ENCODE measurements around the gene MBD3L3. TPM values are rescaled to one million over a fixed set of nuclear protein-coding genes. Genes with fewer than 3 reads are reported as not detected.

Gene MBD3L3
- polyA plus RNA-seq, 1 of the 3 experiments (the other 2 are of a cell fraction), result 0.07 TPM

DNA sequence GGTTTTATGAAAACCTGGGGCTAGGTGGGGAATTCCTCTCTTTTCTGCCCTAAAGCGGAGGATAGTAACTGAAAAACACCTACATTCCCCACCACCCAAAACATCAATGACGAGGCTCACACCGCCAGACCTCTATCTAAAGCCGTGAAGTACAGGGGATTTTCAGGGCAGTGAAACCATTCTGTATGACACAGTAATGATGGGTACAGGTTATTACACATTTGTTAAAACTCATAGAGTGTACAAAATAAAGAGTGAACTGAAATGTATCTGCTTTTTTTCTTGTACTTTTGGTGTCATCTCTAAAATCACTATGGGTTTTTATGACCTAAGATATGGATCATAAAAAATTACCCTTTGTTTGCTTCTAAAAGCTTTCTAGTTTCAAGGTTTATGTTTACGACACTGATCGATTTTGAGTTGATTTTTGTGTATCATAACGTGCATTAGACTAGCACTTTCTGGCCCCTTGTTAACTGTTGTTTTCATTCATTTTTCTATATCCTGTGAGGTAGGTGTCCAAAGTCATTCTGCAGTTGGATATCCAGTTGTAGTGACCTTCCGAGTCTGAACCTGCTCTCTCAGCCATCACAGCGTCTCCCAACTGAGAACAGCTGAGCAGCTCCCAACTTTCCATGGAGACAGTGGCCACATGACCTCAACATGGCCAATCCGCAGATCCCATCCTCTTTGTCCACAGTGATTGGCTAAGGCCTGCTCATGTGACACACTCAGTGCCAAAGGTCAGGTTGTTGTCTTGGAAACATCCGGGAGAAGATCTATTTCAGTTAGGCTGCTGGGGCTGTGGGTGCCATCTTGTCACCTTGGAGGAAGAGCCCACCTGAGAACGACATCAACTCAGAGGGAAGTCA is 47.5 kb downstream of the MBD3L3 start:
- no peak overlapping the region for H3K4me2 ChIP-seq
- WGBS (ENCODE audit: low lambda C conversion rate), result 16% methylated on average over 11 of the region's 12 CpGs
- no peaks in the 10 kb centered on the region for H3K36me3 ChIP-seq (replicated peaks in 1 of 2; ENCODE audit: control insufficient read depth in 1 of 2, insufficient read depth in 2 of 2, low read length in 1 of 2)
- TF ChIP-seq SIN3A (IDR thresholded peaks at IDR 0.05; ENCODE audit: borderline replicate concordance, low read depth, low read length), result no peak
- no peak for TF ChIP-seq ZBTB33 (IDR thresholded peaks at IDR 0.05; ENCODE audit: borderline replicate concordance, low read depth)
- no peak for TF ChIP-seq TAF1 (IDR thresholded peaks at IDR 0.05; ENCODE audit: borderline replicate concordance, low read depth, low read length)
- no peak for TF ChIP-seq FOSL2 (IDR thresholded peaks at IDR 0.05; ENCODE audit: borderline replicate concordance, low read depth)
- no peak for TF ChIP-seq JUND (IDR thresholded peaks at IDR 0.05)
- TF ChIP-seq RCOR1 (IDR thresholded peaks at IDR 0.05; ENCODE audit: low read length), result no peak
- TF ChIP-seq POLR2AphosphoS5 (IDR thresholded peaks at IDR 0.05; ENCODE audit: low read depth, low read length), result no peak
- no peak for TF ChIP-seq PBX3 (IDR thresholded peaks at IDR 0.05)
- peak; percentile 27; the same call in 1 of the 2 replicates for TF ChIP-seq USF1 (IDR thresholded peaks at IDR 0.05; ENCODE audit: borderline replicate concordance, low read depth)
- H4K20me1 ChIP-seq (ENCODE audit: insufficient read depth), result no peaks in the 10 kb centered on the region
- POLR2A ChIA-PET, result no interaction called here
- no peaks in the 10 kb centered on the region for H3K79me2 ChIP-seq (ENCODE audit: insufficient read depth)
- H3K9me3 ChIP-seq, result no peaks in the 10 kb centered on the region
- no peak overlapping the region for H3K27ac ChIP-seq (ENCODE audit: low read depth in 2 of 2, low read length in 1 of 2)
- no peak overlapping the region for H3K9ac ChIP-seq
- CTCF ChIA-PET, result no interaction called here
- H3K4me1 ChIP-seq (ENCODE audit: control insufficient read depth in 1 of 2, insufficient read depth in 2 of 2, low read depth in 1 of 2, low read length in 1 of 2), result no peaks in the 10 kb centered on the region
- no peaks in the 10 kb centered on the region for H3F3A ChIP-seq (replicated peaks; ENCODE audit: insufficient read depth)
- peaks cover 22% of the 10 kb centered on the region; the same call in 1 of the 2 replicates for H3K27me3 ChIP-seq (ENCODE audit: insufficient read depth)
- no peak overlapping the region for H3K4me3 ChIP-seq (ENCODE audit: low read depth in 2 of 2, low read length in 1 of 2)
- H3K9me2 ChIP-seq, result no peaks in the 10 kb centered on the region
- H2AFZ ChIP-seq (ENCODE audit: low read depth), result no peak overlapping the region
- DNase-seq, result no peak

- CTCF ChIA-PET, result no interaction called here
- Histone ChIP-seq H3K4me1 (ENCODE audit: control insufficient read depth in 1 of 2, insufficient read depth in 2 of 2, low read depth in 1 of 2, low read length in 1 of 2) (no peaks in the 10 kb centered on the region), H3K9ac (no peak overlapping the region), H3K9me3 (no peaks in the 10 kb centered on the region), H3K36me3 (replicated peaks in 1 of 2; ENCODE audit: control insufficient read depth in 1 of 2, insufficient read depth in 2 of 2, low read length in 1 of 2) (no peaks in the 10 kb centered on the region), H3K27ac (ENCODE audit: low read depth in 2 of 2, low read length in 1 of 2) (no peak overlapping the region), H3K27me3 (ENCODE audit: insufficient read depth) (peaks cover 22% of the 10 kb centered on the region; the same call in 1 of the 2 replicates), H2AFZ (ENCODE audit: low read depth) (no peak overlapping the region), H3K9me2 (no peaks in the 10 kb centered on the region), H3F3A (replicated peaks; ENCODE audit: insufficient read depth) (no peaks in the 10 kb centered on the region), H4K20me1 (ENCODE audit: insufficient read depth) (no peaks in the 10 kb centered on the region), H3K4me2 (no peak overlapping the region), H3K4me3 (ENCODE audit: low read depth in 2 of 2, low read length in 1 of 2) (no peak overlapping the region), H3K79me2 (ENCODE audit: insufficient read depth) (no peaks in the 10 kb centered on the region)
- POLR2A ChIA-PET, result no interaction called here
- DNase-seq, result no peak
- under 1% methylated on average over 4 of the region's 4 CpGs for WGBS (ENCODE audit: low lambda C conversion rate)
- no peak for TF ChIP-seq ELF1 (IDR thresholded peaks at IDR 0.05)
- TF ChIP-seq JUND (IDR thresholded peaks at IDR 0.05), result no peak
- TF ChIP-seq GATA2 (CRISPR knock-in tag; IDR thresholded peaks at IDR 0.05), result no peak
- no peak for TF ChIP-seq EZH2phosphoT487 (IDR thresholded peaks at IDR 0.05; ENCODE audit: borderline replicate concordance, low read depth)
- TF ChIP-seq TCF12 (IDR thresholded peaks at IDR 0.05), result no peak
- TF ChIP-seq RXRA (IDR thresholded peaks at IDR 0.05; ENCODE audit: borderline replicate concordance, low read depth), result no peak
- TF ChIP-seq FOSL2 (IDR thresholded peaks at IDR 0.05; ENCODE audit: borderline replicate concordance, low read depth), result no peak
- no peak for TF ChIP-seq EP300 (IDR thresholded peaks at IDR 0.05; ENCODE audit: borderline replicate concordance in 1 of 2, low read depth in 1 of 2, low read length in 1 of 2)
- no peak for TF ChIP-seq TAF1 (IDR thresholded peaks at IDR 0.05; ENCODE audit: borderline replicate concordance, low read depth, low read length)
- TF ChIP-seq USF2 (IDR thresholded peaks at IDR 0.05; ENCODE audit: borderline replicate concordance, low read depth, low read length), result no peak
- no peak for TF ChIP-seq FOXJ3 (CRISPR knock-in tag; IDR thresholded peaks at IDR 0.05)
- TF ChIP-seq RFX5 (IDR thresholded peaks at IDR 0.05; ENCODE audit: low read length), result no peak
- TF ChIP-seq FOXM1 (IDR thresholded peaks at IDR 0.05; ENCODE audit: low read depth), result no peak
- TF ChIP-seq, protein P1, sequence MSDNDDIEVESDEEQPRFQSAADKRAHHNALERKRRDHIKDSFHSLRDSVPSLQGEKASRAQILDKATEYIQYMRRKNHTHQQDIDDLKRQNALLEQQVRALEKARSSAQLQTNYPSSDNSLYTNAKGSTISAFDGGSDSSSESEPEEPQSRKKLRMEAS (IDR thresholded peaks at IDR 0.05; ENCODE audit: low read depth), result no peak
- no peak for TF ChIP-seq ZBTB33 (IDR thresholded peaks at IDR 0.05; ENCODE audit: borderline replicate concordance, low read depth)
Observed at GRCh38 chr19:7007859-7008258, 50.6 kb downstream of the MBD3L3 start.

All from SK-N-SH (cell line).